HG03108 (cell line): ENCODE measurements around the gene SLX4.
A peak's percentile ranks its signal among the peaks of the same experiment; 100 is the strongest.

Experiments
- ATAC-seq: cut with Tn5 transposase; IDR thresholded peaks from one replicate; pipeline ENCODE4 v1.9.1; 2021; ENCODE audit warnings: moderate library complexity; ENCODE audit not compliant: unreplicated experiment

Gene SLX4

GRCh38 chr16:3583303-3584038 lies 27.9 kb downstream of the SLX4 start:
- ATAC-seq: no peak

- no peak for ATAC-seq
Observed at GRCh38 chr16:3582276-3583165, 28.9 kb downstream of the SLX4 start.

GRCh38 chr16:3581392-3581791 lies 30.0 kb downstream of the SLX4 start:
- no peak for ATAC-seq

- ATAC-seq: no peak
Observed at GRCh38 chr16:3580686-3581085, 30.7 kb downstream of the SLX4 start.

- no peak for ATAC-seq
Observed at GRCh38 chr16:3580251-3580651, 31.2 kb downstream of the SLX4 start.

- ATAC-seq: no peak
Observed at GRCh38 chr16:3579776-3580175, 31.6 kb downstream of the SLX4 start.

- peak; percentile 59 for ATAC-seq
Observed at GRCh38 chr16:3578610-3579551, 32.5 kb downstream of the SLX4 start.

- ATAC-seq: no peak
Observed at GRCh38 chr16:3578121-3578520, 33.3 kb downstream of the SLX4 start.

GRCh38 chr16:3577302-3577752 lies 34.1 kb downstream of the SLX4 start, which contains the start of gene NLRC3:
Gene NLRC3, minus strand, starts transcription at chr16:3577403. Its CDS starts 12,367 bp downstream, at chr16:3565036.
- no peak for ATAC-seq

- ATAC-seq: no peak
Observed at GRCh38 chr16:3576211-3576610, 35.2 kb downstream of the SLX4 start.

- ATAC-seq: no peak
Observed at GRCh38 chr16:3575491-3575890, 35.9 kb downstream of the SLX4 start.

GRCh38 chr16:3574195-3574594 lies 37.2 kb downstream of the SLX4 start:
- ATAC-seq: no peak

GRCh38 chr16:3573146-3573815 lies 38.1 kb downstream of the SLX4 start:
- ATAC-seq: no peak

- no peak for ATAC-seq
Observed at GRCh38 chr16:3570420-3571062, 40.9 kb downstream of the SLX4 start.

GRCh38 chr16:3569851-3570250 lies 41.6 kb downstream of the SLX4 start:
- no peak for ATAC-seq

GRCh38 chr16:3566990-3567389 lies 44.4 kb downstream of the SLX4 start:
- ATAC-seq: no peak

- ATAC-seq: no peak
Observed at GRCh38 chr16:3564889-3565141, 46.6 kb downstream of the SLX4 start.

- ATAC-seq: no peak
Observed at GRCh38 chr16:3564130-3564888, 47.1 kb downstream of the SLX4 start.

GRCh38 chr16:3562914-3563480 lies 48.4 kb downstream of the SLX4 start:
- ATAC-seq: no peak
